ENCODE results near the gene GFOD1.
"Not testable (repeated sequence)": the region's sequence is repeated elsewhere in the genome, so short reads cannot be mapped to it uniquely, and the experiment has no call there.

Gene GFOD1

DNA sequence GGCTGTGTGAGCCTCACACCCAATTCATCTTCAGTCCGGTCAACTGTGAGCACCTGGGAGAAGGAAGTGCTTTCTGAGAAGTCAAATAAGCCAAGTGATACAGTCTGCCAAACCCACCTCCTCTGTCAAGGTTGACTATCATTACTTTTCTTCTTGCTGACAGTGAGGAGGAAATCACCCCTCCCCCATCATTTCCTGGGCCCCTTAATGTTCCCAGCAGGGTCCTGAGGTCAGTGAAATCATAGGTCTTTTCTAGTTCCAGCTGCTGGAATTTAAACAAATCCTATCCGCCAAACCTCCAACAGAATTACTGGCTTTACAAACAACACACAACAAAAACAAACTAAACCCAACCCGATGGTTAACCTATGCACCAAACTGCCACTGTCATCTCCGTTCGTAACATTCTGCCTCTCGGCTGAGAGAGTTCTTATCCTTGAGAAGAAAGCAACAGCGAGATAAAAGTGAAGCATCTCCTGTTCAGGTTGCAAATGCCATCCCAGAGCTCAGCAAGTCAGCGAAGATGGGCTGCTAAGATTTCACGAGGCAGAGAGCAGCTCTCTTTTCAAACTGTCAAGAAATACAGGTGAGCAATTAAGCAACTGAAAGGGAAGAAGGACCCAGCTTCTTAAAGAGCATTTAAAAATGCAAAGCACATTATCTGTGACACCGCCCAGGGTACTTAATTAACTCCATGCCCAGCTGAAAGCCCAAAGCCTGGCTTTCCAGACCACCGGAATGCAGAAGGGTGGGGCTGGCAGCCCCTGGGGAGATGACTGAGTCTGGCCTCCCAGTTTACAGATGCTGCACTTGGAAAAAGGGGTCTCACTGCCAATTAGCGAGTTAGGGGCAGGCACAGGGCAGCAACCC, 24.7 kb downstream of the GFOD1 start:
- no peak for DNase-seq

DNA sequence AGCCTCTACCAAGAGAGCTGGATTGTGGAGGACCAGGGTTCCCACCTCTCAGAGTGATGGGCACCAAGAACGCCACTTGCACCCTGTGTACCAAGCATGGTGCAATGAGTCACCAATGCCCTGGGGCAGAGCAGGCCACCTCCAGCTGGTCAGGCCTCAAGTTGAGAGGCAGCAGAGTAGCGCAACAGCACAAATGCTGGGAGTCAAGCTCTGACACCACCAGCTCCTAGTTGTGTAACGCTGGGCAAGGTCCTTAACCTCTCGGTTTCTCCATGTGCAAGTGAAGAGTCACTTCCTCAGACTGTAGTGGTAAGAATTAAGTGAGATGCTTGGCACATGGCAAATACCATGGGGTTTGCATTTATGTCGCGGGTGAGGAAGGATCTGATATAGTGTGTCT, 25.6 kb downstream of the GFOD1 start:
- DNase-seq, result no peak

DNA sequence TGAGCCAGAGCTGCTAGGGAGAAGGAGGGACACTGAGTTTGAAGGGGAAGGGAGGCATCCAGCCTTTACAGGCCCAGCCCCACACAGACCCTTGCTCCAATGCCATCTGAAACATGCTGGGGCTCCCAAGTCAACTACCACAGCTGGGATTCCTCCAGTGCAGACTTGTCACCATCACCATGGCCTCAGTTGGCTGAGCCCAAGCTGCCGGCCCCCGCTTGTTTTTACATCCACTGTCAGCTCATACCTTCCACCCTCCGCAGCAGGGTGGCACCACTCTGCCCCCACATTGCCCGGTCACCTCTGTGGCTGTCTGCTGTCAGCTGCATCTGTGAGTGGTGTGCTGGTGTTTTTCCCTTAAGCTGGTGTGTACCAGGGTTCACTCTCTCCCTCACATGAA, 26.1 kb downstream of the GFOD1 start:
- DNase-seq, result no peak

DNA sequence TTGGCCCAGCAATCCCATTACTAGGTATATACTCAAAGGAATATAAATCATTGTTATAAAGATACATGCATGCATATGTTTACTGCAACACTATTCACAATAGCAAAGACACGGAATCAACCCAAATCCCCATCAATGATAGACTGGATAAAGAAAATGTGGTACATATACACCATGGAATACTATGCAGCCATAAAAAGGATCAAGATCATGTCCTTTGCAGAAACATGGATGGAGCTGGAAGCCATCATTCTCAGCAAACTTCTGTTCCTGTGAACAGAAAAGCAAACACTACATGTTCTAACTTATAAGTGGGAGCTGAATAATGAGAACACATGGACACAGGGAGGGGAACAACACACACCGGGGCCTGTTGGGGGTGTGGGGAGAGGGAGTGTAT, 27.1 kb downstream of the GFOD1 start:
- not testable (repeated sequence) for DNase-seq

DNA sequence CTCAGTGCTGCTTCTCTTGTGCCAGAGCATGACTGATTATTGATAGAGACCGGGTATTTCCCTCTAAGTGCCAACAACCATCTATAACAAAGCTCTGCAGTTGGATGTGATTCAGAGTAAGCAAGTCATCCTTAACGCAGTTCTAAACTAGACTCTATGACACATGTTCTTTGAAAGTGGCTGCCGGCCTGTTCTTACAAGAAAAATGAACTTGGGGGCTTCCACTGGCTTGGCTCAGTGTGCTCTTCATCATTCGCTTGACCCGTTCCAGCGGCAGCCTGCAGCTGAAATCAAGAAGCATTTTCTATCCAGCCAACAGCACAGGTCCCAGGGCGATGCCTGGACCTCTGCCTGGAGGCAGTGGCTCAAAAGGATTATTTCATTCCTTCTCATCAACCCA, 29.8 kb downstream of the GFOD1 start:
- no peak for DNase-seq

DNA sequence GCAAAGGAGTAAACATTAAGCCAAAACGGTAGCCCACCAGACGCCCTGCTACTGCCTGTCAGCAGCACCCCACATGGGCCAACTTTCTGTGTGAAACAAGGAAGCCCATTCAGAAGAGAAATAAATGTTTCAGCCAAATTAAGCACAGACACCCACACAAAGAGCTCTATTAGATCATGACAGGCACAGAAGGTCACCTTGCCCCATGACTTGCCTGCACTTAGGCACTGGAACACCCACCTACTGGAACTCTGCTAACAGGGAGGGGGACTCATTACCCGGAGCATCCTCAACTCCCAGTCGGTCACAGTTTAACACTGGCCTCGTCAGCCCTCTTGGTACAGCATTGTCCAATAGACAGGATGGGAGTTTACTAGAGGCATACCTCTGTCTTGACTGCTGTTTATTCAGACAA, 31.8 kb downstream of the GFOD1 start:
- DNase-seq, result no peak

DNA sequence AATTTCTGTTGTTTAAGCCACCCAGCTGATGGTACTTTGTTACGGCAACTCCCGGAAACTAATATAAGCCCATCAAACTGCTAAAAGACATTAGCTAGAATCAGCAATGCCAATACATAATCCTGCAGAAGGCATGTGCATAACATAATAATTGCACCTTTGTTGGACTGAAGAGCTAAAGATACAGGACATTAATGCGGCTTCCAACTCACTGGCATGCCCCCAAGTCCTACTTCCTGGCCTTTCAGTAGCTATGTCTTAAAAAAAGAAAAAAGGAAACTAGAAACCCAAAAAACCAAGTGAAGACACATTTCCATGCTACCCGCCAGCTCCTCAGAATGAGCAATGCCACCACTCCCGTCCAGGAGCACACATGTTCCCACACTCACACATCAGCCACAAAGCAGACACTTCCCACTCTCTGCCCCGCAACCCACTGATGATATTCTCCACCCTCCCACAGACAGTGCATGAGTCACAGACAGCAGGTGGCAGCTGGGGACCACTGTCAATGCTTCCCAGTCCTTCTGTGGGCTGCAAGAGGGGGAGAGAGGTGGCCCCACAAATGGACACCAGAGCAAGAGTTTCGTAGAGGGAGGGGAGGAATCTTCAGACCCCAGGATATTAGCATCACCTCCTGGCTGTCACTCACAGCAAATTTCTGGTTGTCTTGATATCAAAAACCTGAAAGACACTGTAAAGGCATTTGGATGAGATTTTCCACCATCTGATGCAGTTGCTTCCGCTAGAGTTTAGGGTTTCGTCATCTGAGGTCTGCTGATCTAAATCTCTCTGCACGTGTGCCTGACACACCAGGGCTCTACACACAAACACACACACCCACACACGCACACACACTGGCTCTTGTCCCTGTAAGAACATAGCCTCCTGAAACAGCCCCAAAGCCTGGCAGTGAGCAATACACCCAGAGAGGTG, 32.8 kb downstream of the GFOD1 start:
- no peak for DNase-seq

DNA sequence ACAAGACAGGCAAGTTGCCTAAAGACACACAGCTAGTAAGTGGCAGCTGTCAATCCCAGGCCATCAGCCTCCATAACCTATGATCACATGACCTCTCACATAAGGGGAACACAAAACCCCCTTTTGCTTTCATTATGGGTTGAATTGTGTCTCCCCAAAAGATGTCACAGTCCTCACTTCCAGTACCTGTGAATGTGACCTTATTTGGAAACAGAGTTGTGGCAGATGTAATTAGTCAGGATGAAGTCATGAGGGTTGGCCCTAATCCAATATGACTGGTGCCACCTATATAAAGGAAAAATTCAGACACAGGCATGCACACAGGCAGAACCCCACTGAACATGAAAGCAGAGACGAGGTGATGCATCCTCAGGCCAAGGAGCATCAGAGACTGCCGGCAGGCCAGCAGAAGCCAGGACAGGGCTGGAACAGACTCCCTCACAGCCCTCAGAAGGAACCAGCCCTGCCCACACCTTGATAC, 33.6 kb downstream of the GFOD1 start:
- DNase-seq, result no peak

DNA sequence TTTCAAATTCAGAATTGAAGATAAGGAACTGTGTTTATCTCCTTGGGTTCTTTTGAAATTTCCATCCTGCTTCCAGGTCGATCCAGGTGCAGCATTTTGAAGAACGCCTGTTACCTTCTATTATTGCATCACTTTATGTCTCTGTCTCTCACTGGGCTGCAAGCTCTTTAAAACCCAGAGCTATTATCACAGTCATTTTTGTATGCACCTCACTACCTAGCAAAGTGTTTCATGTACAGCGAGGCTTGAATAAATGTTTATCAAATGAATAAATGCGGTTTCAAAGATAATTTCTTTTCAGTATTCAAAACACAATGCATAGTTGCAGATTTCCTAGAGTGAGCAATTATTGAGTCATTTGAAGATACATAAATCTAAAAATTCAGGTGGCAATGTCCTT, 34.2 kb downstream of the GFOD1 start:
- DNase-seq, result no peak

DNA sequence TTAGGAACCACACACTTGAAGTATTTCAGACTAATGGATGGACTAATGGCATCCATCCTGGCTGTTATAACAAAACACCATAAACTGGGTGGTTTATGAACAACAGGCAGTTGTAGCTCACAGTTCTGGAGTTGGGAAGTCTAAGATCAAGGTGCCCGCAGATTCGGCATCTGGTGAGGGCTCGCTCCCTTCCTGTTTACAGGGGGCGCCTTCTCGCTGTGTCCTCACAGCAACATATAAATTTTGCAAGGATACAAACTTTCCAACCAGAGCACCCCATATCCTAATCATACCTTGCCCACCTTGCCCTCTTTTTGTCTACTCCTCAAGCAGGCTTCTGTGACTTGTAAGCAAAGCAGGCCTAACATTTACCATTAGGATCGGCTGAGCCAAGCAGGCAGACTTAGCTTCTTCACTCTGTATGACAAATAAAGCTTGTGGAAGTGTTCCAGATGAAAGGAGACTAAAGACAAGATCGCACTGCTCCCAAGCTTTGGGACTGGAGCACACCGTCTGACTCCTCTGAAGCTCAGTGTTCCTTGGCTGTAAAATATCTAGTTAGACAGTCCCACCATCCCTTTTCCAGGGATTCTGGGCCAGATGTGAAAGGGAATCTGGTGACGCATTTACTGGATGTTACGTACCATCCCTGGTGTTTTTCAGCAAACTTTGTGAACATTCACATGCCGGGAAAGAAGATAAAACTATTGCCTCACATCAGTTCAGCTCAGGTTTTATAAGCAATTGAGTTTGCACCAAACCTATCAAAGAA, 34.9 kb downstream of the GFOD1 start:
- no peak for DNase-seq

DNA sequence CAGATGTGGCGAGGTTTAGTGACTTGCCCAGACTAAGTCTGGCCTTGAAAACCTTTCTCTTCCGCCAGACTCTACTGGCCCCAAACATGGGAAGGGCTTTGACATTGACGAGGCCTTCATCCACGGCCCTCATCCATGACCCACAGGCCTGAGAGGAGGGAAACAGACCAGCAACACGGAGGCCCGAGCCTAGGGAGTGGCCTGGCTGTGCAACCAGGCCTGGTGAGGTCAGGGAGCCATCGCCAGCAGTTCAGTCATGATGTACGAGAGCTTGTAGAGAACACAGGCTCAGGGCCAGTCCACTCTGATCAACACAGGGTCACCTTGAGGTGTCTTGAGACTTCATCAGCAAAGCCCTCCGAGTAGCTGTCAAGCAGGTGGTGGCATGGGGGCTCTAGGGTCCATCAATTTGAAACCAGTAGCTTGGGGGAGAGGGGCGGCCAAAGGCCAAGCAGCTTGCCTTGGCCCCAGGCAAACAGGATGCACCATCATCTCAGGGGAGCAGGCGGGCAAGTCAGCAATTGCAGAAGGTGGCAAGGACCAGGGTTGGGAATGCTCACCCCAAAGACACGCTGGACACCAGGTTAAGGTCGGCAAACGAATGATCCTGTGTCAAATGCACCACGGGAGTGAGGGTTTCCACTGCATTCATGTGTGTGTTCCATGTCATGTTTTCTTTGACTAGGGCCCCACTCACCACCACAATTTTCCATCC, 36.1 kb downstream of the GFOD1 start:
- no peak for DNase-seq

DNA sequence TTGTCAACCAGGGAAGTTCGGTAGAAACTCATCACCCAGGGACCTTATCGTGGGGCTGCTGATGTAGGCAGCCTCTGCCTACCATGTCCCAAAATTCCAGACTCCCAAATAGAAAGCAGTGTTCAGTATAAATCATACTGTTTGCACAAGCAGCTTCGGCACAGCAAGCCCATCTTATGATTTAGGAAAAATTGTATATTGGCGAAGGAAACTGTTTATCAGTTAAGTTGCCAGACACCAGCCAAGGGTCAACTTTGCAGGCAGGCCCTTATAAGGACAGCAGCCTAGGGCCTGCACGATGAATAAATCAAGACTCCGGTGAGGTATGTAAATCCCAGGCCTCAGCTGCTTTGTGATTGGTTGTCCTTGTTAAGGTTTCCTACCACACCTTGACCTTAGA, 36.8 kb downstream of the GFOD1 start:
- no peak for DNase-seq

DNA sequence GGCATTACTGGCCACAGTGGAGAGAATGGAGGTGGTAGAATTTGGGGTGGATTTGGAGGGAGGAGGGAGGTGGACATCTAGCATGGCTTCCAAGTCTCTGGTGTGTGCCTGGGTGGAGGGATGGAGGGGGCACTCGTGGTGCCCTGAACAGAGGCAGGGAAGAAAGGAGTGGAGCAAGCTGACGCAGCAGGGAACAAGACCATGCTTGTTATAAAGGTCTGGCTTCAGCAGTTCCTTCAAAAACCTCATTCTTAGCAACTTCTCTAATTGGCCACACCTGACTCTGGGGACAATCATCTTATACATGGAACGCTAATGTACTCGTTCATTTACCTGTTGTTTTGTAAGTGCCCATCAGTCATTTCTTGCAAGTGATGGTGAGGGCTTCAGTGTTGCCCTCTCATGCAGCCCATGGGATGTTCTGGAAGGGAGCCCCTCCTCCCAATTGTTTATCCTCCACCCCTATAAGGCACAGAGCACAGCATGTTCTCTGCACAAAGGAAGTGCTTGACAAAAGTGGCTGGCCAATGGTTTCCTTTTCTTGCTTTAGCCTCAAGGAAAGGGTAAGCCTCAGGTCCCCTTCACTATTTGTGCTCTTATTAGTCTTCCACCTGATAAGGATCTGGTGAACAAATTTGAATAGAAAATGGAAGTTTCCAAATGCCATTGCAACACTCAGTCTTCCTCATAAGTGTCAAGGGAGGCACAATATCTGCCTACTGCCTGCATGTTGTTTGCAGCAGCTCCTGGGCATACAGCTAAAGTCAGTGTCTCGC, 39.3 kb downstream of the GFOD1 start:
- DNase-seq, result no peak

DNA sequence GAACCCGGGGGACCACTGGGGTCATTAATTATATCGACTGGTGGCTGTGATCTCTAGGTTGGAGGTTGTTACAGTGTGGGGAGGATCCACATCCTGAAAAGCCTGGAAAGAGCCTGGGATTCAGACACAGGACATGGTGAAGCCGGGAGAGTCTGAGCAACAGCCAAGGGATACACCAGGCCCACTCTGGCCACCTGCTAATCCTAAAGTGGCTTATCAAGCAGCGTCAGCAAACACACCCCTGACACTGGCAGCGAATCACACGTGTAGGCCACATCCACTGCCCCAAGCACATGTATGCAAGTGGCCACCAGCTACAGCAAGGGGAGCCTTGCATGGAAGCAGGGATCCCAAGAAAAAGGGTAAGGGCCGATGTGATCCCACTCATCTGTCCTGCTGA, 41.0 kb downstream of the GFOD1 start:
- DNase-seq, result no peak

DNA sequence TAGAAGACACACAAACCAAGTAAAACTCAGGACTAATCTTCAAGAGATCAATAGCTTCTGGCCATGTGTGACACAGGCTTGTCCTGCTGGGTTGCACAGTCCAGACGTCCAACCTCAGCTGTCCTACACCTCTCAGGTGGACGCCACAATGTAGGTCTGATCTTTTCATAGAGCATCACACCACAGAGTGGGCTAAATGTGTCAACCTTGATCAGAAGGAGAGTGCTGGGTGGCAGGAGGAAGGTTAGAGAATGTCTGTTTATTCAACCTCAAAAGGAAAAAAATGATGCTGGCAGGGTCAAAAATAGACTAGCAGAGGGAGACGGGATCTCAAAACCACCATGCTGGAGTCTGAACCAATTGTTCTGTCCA, 41.7 kb downstream of the GFOD1 start:
- DNase-seq, result no peak

DNA sequence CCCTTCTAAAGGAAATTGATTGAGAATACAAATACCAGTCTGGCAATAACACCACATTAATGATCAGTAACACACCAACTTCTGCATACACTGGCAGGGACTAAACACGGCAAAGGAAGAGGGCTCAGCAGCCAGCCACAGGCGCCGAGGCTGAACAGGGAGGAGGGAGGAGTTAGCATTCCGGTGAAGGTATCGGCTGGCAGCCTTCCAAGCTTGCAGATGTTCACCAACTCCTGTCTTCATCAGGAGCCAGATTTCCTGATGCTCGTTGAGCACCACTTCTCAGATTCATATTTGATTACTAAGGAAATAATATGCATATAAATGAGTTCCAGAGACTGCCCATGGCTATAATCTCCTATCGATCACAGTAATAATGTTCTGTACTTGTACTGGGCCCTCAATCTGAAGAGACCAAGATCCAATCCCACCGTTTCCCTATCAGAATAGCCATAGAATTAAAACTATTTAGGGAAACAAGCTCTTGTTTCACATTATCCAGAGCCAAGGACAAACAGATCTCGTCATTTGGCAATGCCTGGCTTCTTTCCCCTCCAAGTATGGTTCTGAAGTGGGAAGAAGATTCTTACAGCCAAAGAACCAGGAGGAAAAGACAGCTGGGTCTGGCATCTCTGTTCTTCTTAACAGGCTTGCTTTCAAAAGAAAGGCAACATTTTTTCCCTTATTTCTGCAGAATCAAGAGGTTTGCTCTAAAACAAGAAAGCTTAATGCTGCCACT, 42.2 kb downstream of the GFOD1 start:
- peak; percentile 69 for DNase-seq

DNA sequence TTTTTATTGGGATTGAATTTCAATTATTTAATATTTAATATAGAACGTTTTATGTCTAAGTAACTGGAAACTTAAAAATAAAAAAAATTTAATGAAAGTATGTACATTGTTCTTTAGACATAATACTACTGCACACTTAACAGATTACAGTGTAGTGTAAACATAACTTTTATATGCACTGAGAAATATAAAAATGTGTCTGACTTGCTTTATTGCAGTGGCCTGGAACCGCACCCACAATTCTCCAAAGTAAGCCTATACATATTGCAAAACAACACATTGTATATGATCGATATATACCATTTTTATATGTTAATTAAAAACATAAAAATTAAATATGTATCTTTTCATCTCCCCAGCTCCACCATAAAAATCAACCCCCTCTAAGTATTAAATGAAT, 42.8 kb downstream of the GFOD1 start:
- no peak for DNase-seq

DNA sequence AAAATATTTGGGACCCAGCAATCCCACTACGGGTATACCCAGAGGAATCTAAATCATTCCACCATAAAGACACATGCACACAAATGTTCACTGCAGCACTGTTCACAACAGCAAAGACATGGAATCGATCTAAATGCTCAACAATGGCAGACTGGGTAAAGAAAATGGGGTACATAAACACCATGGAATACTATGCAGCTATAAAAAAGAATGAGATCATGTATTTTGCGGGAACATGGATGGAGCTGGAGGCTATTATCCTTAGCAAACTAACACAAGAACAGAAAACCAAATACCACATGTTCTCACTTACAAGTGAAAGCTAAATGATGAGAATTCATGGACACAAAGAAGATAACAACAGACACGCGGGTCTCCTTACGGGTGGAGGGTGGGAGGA, 43.4 kb downstream of the GFOD1 start:
- not testable (repeated sequence) for DNase-seq

DNA sequence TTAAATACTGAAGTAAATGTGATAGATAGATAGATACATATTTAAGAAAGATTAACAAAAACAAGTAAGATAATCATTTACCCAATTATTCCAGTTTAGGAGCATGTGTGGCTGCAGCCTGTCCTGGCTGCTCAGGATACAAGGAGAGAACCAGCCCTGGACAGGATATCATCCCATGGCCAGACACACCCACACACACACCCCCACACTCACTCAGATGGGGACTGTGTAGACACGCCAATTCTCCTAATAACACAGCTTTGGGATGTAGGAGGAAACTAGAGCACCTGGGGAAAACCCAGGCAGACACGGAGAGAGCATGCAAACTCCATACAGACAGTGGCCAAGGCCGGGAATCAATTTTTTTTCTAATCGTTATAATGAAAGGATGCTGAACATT, 45.6 kb downstream of the GFOD1 start:
- DNase-seq, result no peak

DNA sequence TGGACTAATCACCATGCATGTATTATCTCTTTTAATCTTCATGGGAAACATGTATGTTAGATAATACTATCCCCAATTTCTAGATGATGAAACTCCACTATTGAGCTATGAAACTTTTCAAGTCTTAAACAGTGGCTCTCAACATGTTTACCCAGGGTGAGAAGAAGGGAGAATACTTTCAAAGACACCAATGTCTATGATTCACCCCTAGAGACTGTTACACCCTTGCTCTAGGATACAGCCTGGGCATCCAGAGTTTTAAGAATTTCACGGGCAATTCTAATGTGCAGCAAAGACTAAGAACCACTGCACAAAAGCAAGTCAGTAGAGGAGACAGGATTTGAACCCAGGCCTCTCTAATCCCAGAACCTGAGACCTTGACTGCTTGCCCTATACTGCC, 47.8 kb downstream of the GFOD1 start:
- no peak for DNase-seq

DNA sequence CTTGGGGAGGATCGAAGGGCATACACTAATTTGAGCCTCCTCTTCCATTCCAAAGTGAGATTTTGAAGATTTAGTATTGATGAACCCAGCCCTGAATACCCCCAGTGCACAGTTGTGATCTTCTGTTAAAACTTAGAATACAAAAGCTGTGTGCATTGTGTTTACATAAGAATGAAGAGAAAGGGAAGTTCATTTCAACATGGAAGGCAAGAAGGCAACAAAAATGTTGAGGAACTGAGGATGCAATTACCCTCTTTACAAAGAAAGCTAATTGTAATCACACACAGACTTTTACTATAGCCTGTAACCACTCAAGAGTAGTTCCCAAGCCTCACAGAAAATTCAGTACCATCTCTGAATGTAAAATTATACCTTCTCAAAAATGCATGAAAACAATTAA, 49.3 kb downstream of the GFOD1 start:
- DNase-seq, result no peak

Data from DMS79 treated with DMSO at 0.1 percent for 48 hours (cell line).